Keratinocyte (primary cell): ENCODE results near the gene KIAA0825.

Experiments used
- EZH2 ChIP-seq: IDR thresholded peaks from one replicate; pipeline ENCODE4 v1.6.1; 2012; ENCODE audit warnings: inconsistent platforms, mild to moderate bottlenecking, low read length, moderate library complexity
- TF ChIP-seq, protein P1 (sequence below), 3 experiments: IDR thresholded peaks in 1 of 3; conservative IDR thresholded peaks in 1 of 3; optimal IDR thresholded peaks in 1 of 3; 2 replicates in 2 of 3; 3 replicates in 1 of 3; pipeline versions ENCODE3 to v1.5.1; 2011; ENCODE audit warnings: low read length in 3 of 3, mild to moderate bottlenecking in 3 of 3, moderate library complexity in 2 of 3, control low read depth in 1 of 3, inconsistent platforms in 1 of 3; ENCODE audit not compliant: insufficient read depth in 2 of 3; ENCODE audit errors: extremely low read depth in 1 of 3

DNA sequence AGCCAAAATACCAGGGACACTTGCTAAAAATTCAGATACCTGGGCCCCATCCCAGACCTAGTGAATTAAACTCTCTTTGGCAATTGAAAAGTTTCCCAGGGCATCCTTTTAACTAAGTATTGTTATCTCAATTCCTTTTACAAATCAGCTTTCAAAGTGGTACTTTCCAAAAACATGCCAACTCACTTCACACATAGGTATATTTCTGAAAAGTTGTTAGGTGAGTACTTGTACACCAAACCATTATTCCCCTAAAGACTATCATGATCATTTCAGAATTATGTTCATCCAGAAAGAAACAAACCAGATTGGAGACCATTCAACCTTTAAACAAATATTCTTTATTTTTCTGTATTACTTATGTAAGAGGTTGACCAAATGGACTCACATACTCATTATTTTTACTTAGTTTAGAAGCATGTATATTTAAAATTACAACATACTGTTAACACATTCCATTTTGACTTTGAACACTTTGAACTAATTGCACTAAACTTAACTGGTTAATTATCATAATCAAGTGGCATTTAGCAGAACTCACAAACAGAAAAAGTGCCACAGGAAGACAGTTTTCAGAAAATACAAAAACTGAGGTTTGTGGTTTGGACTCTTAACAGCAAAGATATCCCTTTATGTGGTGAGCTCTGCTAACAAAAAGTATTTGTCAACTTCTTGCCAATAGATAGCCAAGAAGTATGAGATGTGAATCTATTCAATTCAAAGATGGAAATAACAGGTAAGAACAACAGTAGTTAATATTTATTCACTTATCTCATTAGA lies 40.7 kb downstream of the KIAA0825 start:
- TF ChIP-seq, protein P1, sequence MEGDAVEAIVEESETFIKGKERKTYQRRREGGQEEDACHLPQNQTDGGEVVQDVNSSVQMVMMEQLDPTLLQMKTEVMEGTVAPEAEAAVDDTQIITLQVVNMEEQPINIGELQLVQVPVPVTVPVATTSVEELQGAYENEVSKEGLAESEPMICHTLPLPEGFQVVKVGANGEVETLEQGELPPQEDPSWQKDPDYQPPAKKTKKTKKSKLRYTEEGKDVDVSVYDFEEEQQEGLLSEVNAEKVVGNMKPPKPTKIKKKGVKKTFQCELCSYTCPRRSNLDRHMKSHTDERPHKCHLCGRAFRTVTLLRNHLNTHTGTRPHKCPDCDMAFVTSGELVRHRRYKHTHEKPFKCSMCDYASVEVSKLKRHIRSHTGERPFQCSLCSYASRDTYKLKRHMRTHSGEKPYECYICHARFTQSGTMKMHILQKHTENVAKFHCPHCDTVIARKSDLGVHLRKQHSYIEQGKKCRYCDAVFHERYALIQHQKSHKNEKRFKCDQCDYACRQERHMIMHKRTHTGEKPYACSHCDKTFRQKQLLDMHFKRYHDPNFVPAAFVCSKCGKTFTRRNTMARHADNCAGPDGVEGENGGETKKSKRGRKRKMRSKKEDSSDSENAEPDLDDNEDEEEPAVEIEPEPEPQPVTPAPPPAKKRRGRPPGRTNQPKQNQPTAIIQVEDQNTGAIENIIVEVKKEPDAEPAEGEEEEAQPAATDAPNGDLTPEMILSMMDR (optimal IDR thresholded peaks at IDR 0.05 in 1 of 3, IDR thresholded peaks at IDR 0.05 in 1 of 3, conservative IDR thresholded peaks at IDR 0.05 in 1 of 3; ENCODE audit: extremely low read depth in 1 of 3, insufficient read depth in 2 of 3, low read length in 3 of 3) = no peak
- no peak for TF ChIP-seq EZH2
